H1 (cell line): ENCODE measurements around the gene MUC16. TPM values are rescaled to one million over a fixed set of nuclear protein-coding genes. Genes with fewer than 3 reads are reported as not detected.

Experiments
- CREB1 ChIP-seq: IDR thresholded peaks from 2 replicates; pipeline ENCODE4 v1.6.1; 2012; ENCODE audit warnings: inconsistent platforms
- EZH2 ChIP-seq: fragments of 200-600 bp; sonication (generic); IDR thresholded peaks from 2 replicates; pipeline ENCODE4 v1.7.1; 2012; ENCODE audit warnings: low read depth, mild to moderate bottlenecking, moderate library complexity, low read length, inconsistent platforms; ENCODE audit not compliant: severe bottlenecking
- FOSL1 ChIP-seq: IDR thresholded peaks from 2 replicates; pipeline ENCODE4 v1.6.1; 2011; ENCODE audit warnings: mild to moderate bottlenecking, low read depth, low read length, moderate library complexity; ENCODE audit not compliant: insufficient read depth
- POU5F1 ChIP-seq: IDR thresholded peaks from 2 replicates; pipeline ENCODE4 v1.6.1; 2011; ENCODE audit warnings: low read depth, mild to moderate bottlenecking, low read length, moderate library complexity
- SIRT6 ChIP-seq: IDR thresholded peaks from one replicate; pipeline ENCODE4 v1.7.1; 2012; ENCODE audit warnings: low read length, inconsistent platforms
- SIX5 ChIP-seq: IDR thresholded peaks from 2 replicates; pipeline ENCODE4 v1.6.1; 2011; ENCODE audit warnings: mild to moderate bottlenecking, low read depth, low read length
- SP2 ChIP-seq: IDR thresholded peaks from 2 replicates; pipeline ENCODE4 v1.6.1; 2012; ENCODE audit warnings: mild to moderate bottlenecking, low read length, inconsistent platforms
- TAF1 ChIP-seq: IDR thresholded peaks from 2 replicates; pipeline ENCODE4 v1.6.1; 2011; ENCODE audit warnings: mild to moderate bottlenecking, low read depth, low read length
- polyA plus RNA-seq, 7 experiments: library from polyadenylated mRNA; depleted of rRNA in 3 of 7; stranded (reverse) in 5 of 7; unstranded in 2 of 7; fragments of >200 nt in 5 of 7; fragments of 200-250 nt in 2 of 7; gene quantifications; 1 replicate in 5 of 7; 2 replicates in 1 of 7; 4 replicates in 1 of 7; pipeline versions ENCODE4 v1.2.1 to v1.2.3, GENCODE V29; 2011 to 2013; ENCODE audit warnings: missing spikeins in 2 of 7, mixed read lengths in 2 of 7
- total RNA-seq: library from RNA; stranded (reverse); fragmentation: NEBNext Ultra II Directional; extraction: Animal tissue kit (Norgen Biotek cat#: 25700); gene quantifications from 2 replicates; pipeline ENCODE4 v1.2.1, GENCODE V29; 2021
- TF ChIP-seq, protein P1 (sequence below): fragments of 300-600 bp; sonication (generic); IDR thresholded peaks from 2 replicates; pipeline ENCODE4 v1.7.1; 2012; ENCODE audit warnings: low read length, moderate library complexity, mild to moderate bottlenecking, inconsistent platforms; ENCODE audit not compliant: insufficient replicate concordance
- TF ChIP-seq, protein P2 (sequence below), 3 experiments: IDR thresholded peaks; 1 replicate in 2 of 3; 2 replicates in 1 of 3; pipeline versions ENCODE4 v1.5.1 to v1.6.1; 2011; ENCODE audit warnings: low read length in 3 of 3, mild to moderate bottlenecking in 3 of 3, inconsistent platforms in 2 of 3, low read depth in 1 of 3, moderate library complexity in 1 of 3; ENCODE audit not compliant: insufficient read depth in 1 of 3; ENCODE audit errors: control extremely low read depth in 1 of 3

Gene MUC16
- total and polyA plus RNA-seq, 2 of the 8 experiments (the other 6 are each of a cell fraction or from before 2014, with no cell fraction given): 0.17 to 0.60 TPM

DNA sequence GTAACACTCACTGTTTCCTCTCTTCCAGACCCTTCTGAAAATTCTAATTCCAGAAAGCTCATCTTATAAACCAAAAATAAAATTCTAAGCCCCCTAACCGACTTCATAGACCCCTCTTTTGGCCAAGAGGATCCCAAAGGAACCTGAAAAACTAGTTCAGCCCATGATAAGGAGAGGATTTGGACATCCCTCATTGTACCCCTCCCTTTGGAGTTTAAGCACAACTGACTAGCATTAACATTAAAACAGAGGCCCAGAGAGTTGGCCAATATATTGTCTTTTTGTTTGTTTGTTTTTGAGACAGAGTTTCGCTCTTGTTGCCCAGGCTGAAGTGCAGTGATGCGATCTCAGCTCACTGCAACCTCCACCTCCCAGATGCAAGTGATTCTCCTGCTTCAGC lies 34.2 kb upstream of the MUC16 start (continued):
- TF ChIP-seq, protein P1, sequence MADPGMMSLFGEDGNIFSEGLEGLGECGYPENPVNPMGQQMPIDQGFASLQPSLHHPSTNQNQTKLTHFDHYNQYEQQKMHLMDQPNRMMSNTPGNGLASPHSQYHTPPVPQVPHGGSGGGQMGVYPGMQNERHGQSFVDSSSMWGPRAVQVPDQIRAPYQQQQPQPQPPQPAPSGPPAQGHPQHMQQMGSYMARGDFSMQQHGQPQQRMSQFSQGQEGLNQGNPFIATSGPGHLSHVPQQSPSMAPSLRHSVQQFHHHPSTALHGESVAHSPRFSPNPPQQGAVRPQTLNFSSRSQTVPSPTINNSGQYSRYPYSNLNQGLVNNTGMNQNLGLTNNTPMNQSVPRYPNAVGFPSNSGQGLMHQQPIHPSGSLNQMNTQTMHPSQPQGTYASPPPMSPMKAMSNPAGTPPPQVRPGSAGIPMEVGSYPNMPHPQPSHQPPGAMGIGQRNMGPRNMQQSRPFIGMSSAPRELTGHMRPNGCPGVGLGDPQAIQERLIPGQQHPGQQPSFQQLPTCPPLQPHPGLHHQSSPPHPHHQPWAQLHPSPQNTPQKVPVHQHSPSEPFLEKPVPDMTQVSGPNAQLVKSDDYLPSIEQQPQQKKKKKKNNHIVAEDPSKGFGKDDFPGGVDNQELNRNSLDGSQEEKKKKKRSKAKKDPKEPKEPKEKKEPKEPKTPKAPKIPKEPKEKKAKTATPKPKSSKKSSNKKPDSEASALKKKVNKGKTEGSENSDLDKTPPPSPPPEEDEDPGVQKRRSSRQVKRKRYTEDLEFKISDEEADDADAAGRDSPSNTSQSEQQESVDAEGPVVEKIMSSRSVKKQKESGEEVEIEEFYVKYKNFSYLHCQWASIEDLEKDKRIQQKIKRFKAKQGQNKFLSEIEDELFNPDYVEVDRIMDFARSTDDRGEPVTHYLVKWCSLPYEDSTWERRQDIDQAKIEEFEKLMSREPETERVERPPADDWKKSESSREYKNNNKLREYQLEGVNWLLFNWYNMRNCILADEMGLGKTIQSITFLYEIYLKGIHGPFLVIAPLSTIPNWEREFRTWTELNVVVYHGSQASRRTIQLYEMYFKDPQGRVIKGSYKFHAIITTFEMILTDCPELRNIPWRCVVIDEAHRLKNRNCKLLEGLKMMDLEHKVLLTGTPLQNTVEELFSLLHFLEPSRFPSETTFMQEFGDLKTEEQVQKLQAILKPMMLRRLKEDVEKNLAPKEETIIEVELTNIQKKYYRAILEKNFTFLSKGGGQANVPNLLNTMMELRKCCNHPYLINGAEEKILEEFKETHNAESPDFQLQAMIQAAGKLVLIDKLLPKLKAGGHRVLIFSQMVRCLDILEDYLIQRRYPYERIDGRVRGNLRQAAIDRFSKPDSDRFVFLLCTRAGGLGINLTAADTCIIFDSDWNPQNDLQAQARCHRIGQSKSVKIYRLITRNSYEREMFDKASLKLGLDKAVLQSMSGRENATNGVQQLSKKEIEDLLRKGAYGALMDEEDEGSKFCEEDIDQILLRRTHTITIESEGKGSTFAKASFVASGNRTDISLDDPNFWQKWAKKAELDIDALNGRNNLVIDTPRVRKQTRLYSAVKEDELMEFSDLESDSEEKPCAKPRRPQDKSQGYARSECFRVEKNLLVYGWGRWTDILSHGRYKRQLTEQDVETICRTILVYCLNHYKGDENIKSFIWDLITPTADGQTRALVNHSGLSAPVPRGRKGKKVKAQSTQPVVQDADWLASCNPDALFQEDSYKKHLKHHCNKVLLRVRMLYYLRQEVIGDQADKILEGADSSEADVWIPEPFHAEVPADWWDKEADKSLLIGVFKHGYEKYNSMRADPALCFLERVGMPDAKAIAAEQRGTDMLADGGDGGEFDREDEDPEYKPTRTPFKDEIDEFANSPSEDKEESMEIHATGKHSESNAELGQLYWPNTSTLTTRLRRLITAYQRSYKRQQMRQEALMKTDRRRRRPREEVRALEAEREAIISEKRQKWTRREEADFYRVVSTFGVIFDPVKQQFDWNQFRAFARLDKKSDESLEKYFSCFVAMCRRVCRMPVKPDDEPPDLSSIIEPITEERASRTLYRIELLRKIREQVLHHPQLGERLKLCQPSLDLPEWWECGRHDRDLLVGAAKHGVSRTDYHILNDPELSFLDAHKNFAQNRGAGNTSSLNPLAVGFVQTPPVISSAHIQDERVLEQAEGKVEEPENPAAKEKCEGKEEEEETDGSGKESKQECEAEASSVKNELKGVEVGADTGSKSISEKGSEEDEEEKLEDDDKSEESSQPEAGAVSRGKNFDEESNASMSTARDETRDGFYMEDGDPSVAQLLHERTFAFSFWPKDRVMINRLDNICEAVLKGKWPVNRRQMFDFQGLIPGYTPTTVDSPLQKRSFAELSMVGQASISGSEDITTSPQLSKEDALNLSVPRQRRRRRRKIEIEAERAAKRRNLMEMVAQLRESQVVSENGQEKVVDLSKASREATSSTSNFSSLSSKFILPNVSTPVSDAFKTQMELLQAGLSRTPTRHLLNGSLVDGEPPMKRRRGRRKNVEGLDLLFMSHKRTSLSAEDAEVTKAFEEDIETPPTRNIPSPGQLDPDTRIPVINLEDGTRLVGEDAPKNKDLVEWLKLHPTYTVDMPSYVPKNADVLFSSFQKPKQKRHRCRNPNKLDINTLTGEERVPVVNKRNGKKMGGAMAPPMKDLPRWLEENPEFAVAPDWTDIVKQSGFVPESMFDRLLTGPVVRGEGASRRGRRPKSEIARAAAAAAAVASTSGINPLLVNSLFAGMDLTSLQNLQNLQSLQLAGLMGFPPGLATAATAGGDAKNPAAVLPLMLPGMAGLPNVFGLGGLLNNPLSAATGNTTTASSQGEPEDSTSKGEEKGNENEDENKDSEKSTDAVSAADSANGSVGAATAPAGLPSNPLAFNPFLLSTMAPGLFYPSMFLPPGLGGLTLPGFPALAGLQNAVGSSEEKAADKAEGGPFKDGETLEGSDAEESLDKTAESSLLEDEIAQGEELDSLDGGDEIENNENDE: no peak
- TF ChIP-seq, protein P2, sequence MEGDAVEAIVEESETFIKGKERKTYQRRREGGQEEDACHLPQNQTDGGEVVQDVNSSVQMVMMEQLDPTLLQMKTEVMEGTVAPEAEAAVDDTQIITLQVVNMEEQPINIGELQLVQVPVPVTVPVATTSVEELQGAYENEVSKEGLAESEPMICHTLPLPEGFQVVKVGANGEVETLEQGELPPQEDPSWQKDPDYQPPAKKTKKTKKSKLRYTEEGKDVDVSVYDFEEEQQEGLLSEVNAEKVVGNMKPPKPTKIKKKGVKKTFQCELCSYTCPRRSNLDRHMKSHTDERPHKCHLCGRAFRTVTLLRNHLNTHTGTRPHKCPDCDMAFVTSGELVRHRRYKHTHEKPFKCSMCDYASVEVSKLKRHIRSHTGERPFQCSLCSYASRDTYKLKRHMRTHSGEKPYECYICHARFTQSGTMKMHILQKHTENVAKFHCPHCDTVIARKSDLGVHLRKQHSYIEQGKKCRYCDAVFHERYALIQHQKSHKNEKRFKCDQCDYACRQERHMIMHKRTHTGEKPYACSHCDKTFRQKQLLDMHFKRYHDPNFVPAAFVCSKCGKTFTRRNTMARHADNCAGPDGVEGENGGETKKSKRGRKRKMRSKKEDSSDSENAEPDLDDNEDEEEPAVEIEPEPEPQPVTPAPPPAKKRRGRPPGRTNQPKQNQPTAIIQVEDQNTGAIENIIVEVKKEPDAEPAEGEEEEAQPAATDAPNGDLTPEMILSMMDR (IDR thresholded peaks at IDR 0.05; ENCODE audit: control extremely low read depth in 1 of 3, insufficient read depth in 1 of 3, low read depth in 1 of 3, low read length in 3 of 3): no peak
- TF ChIP-seq POU5F1: no peak
- TF ChIP-seq CREB1: no peak
- TF ChIP-seq TAF1: no peak
- no peak for TF ChIP-seq FOSL1
- no peak for TF ChIP-seq SP2
- TF ChIP-seq SIRT6: no peak
- TF ChIP-seq SIX5: no peak
- no peak for TF ChIP-seq EZH2
